Measurements from ENCODE around the gene CNTRL. TPM values are rescaled to one million over a fixed set of nuclear protein-coding genes. Genes with fewer than 3 reads are reported as not detected.
"Not testable (repeated sequence)": the region's sequence is repeated elsewhere in the genome, so short reads cannot be mapped to it uniquely, and the experiment has no call there.

The CNTRL gene
- total and polyA plus RNA-seq, 12 donors, result 7.4 to 19.1 (median 9.7) TPM

- intact Hi-C loops (cut with DNase I), result no loop called here
Measured at GRCh38 chr9:121123816-121124535, 49.2 kb downstream of the CNTRL start.

GRCh38 chr9:121125590-121125989 is 50.8 kb downstream of the CNTRL start:
- Histone ChIP-seq H3K27ac (no peak overlapping the region), H3K4me3 (no peak overlapping the region), H3K36me3 (replicated peaks in 1 of 2) (no peaks in the 10 kb centered on the region), H3K9me3 (replicated peaks in 1 of 3) (no peaks in the 10 kb centered on the region), H3K4me1 (replicated peaks in 1 of 2) (peaks cover 8 to 18% of the 10 kb centered on the region in 2 donors), H3K27me3 (no peaks in the 10 kb centered on the region)
- DNase-seq, result no peak
- intact Hi-C loops (cut with DNase I), result no loop called here
- WGBS, 4 donors, result 55 to 70% (median 59%) methylated on average over 3 of the region's 3 CpGs
- TF ChIP-seq POLR2A (IDR thresholded peaks at IDR 0.05) (no peak), CTCF (IDR thresholded peaks at IDR 0.05) (no peak)

More at GRCh38 chr9:121123816-121124535, 49.2 kb downstream of the CNTRL start:
- H3K4me1 ChIP-seq (replicated peaks in 1 of 2), result peaks cover 8 to 18% of the 10 kb centered on the region in 2 donors
- 64 to 70% (median 67%) methylated on average over 5 of the region's 5 CpGs for WGBS, 4 donors
- no peak for DNase-seq
- H3K36me3 ChIP-seq (replicated peaks in 1 of 2), result no peaks in the 10 kb centered on the region
- H3K27me3 ChIP-seq, result no peaks in the 10 kb centered on the region
- TF ChIP-seq POLR2A (IDR thresholded peaks at IDR 0.05), result no peak
- H3K27ac ChIP-seq, result no peak overlapping the region
- no peaks in the 10 kb centered on the region for H3K9me3 ChIP-seq (replicated peaks in 1 of 3)
- no peak overlapping the region for H3K4me3 ChIP-seq

GRCh38 chr9:121129384-121129783 is 54.6 kb downstream of the CNTRL start:
- WGBS, 4 donors, result 76 to 87% (median 81%) methylated on average over 3 of the region's 3 CpGs
- intact Hi-C loops (cut with DNase I); DNase-seq; H3K4me3 ChIP-seq; H3K36me3 ChIP-seq (replicated peaks in 1 of 2); H3K9me3 ChIP-seq (replicated peaks in 1 of 3); H3K27me3 ChIP-seq; H3K27ac ChIP-seq; H3K4me1 ChIP-seq (replicated peaks in 1 of 2): not testable (repeated sequence)

- intact Hi-C loops (cut with DNase I), result no loop called here
- DNase-seq, result peak in 2 of 7 donors; percentile 8 to 15
- H3K27ac ChIP-seq, result no peak overlapping the region
- no peak overlapping the region for H3K4me3 ChIP-seq
- no peaks in the 10 kb centered on the region for H3K27me3 ChIP-seq
- H3K4me1 ChIP-seq (replicated peaks in 1 of 2), result no peaks in the 10 kb centered on the region
- H3K9me3 ChIP-seq (replicated peaks in 1 of 3), result no peaks in the 10 kb centered on the region
- TF ChIP-seq CTCF (IDR thresholded peaks at IDR 0.05), result no peak
- TF ChIP-seq POLR2A (IDR thresholded peaks at IDR 0.05), result no peak
- peaks cover 0 to 6% of the 10 kb centered on the region in 2 donors for H3K36me3 ChIP-seq (replicated peaks in 1 of 2)
- WGBS, 4 donors, result 77 to 88% (median 87%) methylated on average over 18 to 19 of the region's 19 CpGs
Measured at GRCh38 chr9:121133104-121133816, 58.5 kb downstream of the CNTRL start.

- no peaks in the 10 kb centered on the region for H3K4me1 ChIP-seq (replicated peaks in 1 of 2)
- no peaks in the 10 kb centered on the region for H3K9me3 ChIP-seq (replicated peaks in 1 of 3)
- peaks cover 0 to 16% of the 10 kb centered on the region in 2 donors for H3K36me3 ChIP-seq (replicated peaks in 1 of 2)
- intact Hi-C loops (cut with DNase I), result no loop called here
- WGBS, 4 donors, result 94 to 98% (median 96%) methylated on average over 2 of the region's 2 CpGs
- TF ChIP-seq CTCF (IDR thresholded peaks at IDR 0.05), result no peak
- no peak for TF ChIP-seq POLR2A (IDR thresholded peaks at IDR 0.05)
- H3K27ac ChIP-seq, result no peak overlapping the region
- no peak for DNase-seq
- no peaks in the 10 kb centered on the region for H3K27me3 ChIP-seq
- H3K4me3 ChIP-seq, result no peak overlapping the region
Measured at GRCh38 chr9:121135642-121136041, 60.9 kb downstream of the CNTRL start.
